Endothelial cell of umbilical vein (primary cell): ENCODE data around the gene TLCD5. TPM values are rescaled to one million over a fixed set of nuclear protein-coding genes. Genes with fewer than 3 reads are reported as not detected.
A peak's percentile ranks its signal among the peaks of the same experiment; 100 is the strongest.

ENCODE experiments used
- BruUV-seq: library from RNA; stranded (reverse); fragments of 400-500 nt; replicated peaks from 2 replicates; lab custom pipeline; 2021; lab: Mats Ljungman, UMichigan
- CTCF ChIA-PET: fragments of 300-600, 350-600 bp; sonication (Branson Sonifier 250); formaldehyde crosslinking; loops from one replicate; lab custom pipeline; 2021; ENCODE audit warnings: antibody characterized with exemption, inconsistent platforms; lab: Charles Lee
- POLR2A ChIA-PET: fragments of 300-600, 350-600 bp; sonication (Branson Sonifier 250); formaldehyde crosslinking; loops from one replicate; lab custom pipeline; 2021; ENCODE audit warnings: antibody characterized with exemption, inconsistent platforms; lab: Charles Lee
- DNase-seq: peaks from one replicate; pipeline ENCODE4 v3.0.0-alpha.2; 2011; ENCODE audit warnings: low read depth, low spot score
- FAIRE-seq: peaks from 2 replicates; lab custom pipeline; 2011; peaks lifted over from hg19 to GRCh38; lab: Jason Lieb, UNC
- H2AFZ ChIP-seq: 2 replicates; pipeline ENCODE4 v1.6.0; 2012; ENCODE audit warnings: low read depth, low read length, control low read depth, inconsistent platforms
- H3K27ac ChIP-seq: 2 replicates; pipeline ENCODE4 v1.5.1; 2011; ENCODE audit warnings: low read depth, mild to moderate bottlenecking, control low read depth, low read length, moderate library complexity; ENCODE audit not compliant: insufficient read depth
- H3K27me3 ChIP-seq, 2 experiments: 2 replicates each; pipeline versions ENCODE4 v1.6.0 to v1.6.1; 2011; ENCODE audit warnings: low read length in 2 of 2, mixed read lengths in 1 of 2; ENCODE audit not compliant: control insufficient read depth in 2 of 2, insufficient read depth in 2 of 2
- H3K36me3 ChIP-seq, 2 experiments: 2 replicates in 1 of 2; 3 replicates in 1 of 2; pipeline ENCODE4 v1.5.1; 2011; ENCODE audit warnings: low read length in 2 of 2, mild to moderate bottlenecking in 1 of 2, moderate library complexity in 1 of 2; ENCODE audit not compliant: control insufficient read depth in 2 of 2, insufficient read depth in 2 of 2; ENCODE audit errors: extremely low read depth in 1 of 2
- H3K4me1 ChIP-seq: 3 replicates; pipeline ENCODE4 v1.5.1; 2011; ENCODE audit warnings: mild to moderate bottlenecking, low read length; ENCODE audit not compliant: control insufficient read depth, insufficient read depth; ENCODE audit errors: extremely low read depth
- H3K4me2 ChIP-seq: 2 replicates; pipeline ENCODE4 v1.6.1; 2011; ENCODE audit warnings: low read length, control low read depth, mixed read lengths; ENCODE audit not compliant: insufficient read depth
- H3K4me3 ChIP-seq, 3 experiments: fragments of 200-600 bp in 1 of 3; sonication (generic), shearing (Covaris generic) in 1 of 3; replicated peaks in 1 of 3; 2 replicates each; pipeline ENCODE4 v1.5.1; 2011 to 2016; ENCODE audit warnings: control low read depth in 3 of 3, low read length in 3 of 3, mild to moderate bottlenecking in 2 of 3, inconsistent platforms in 1 of 3, low read depth in 1 of 3, moderate library complexity in 1 of 3; ENCODE audit not compliant: insufficient read depth in 1 of 3
- H3K79me2 ChIP-seq: 2 replicates; pipeline ENCODE4 v1.6.0; 2012; ENCODE audit warnings: low read length, inconsistent platforms; ENCODE audit not compliant: control insufficient read depth, insufficient read depth
- H3K9ac ChIP-seq: replicated peaks from 2 replicates; pipeline ENCODE3; 2011; ENCODE audit warnings: low read length, control low read depth; ENCODE audit not compliant: insufficient read depth; ENCODE audit errors: extremely low read depth
- H3K9me1 ChIP-seq: replicated peaks from 3 replicates; pipeline ENCODE4 v1.6.0; 2011; ENCODE audit warnings: mild to moderate bottlenecking, low read length; ENCODE audit not compliant: control insufficient read depth, insufficient read depth; ENCODE audit errors: extremely low read depth
- H3K9me3 ChIP-seq: replicated peaks from 2 replicates; pipeline ENCODE4 v1.5.1; 2012; ENCODE audit warnings: low read length, inconsistent platforms; ENCODE audit not compliant: control insufficient read depth, insufficient read depth
- H4K20me1 ChIP-seq: replicated peaks from 2 replicates; pipeline ENCODE3; 2011; ENCODE audit warnings: mild to moderate bottlenecking, low read length; ENCODE audit not compliant: control insufficient read depth, insufficient read depth; ENCODE audit errors: extremely low read depth
- EZH2 ChIP-seq: IDR thresholded peaks from 2 replicates; pipeline ENCODE4 v1.6.1; 2012; ENCODE audit warnings: borderline replicate concordance, low read depth, mild to moderate bottlenecking, moderate library complexity, low read length, inconsistent platforms; ENCODE audit not compliant: severe bottlenecking
- FOS ChIP-seq: IDR thresholded peaks from 2 replicates; pipeline ENCODE4 v1.6.1; 2011; ENCODE audit warnings: mild to moderate bottlenecking, low read length, moderate library complexity, borderline replicate concordance; ENCODE audit not compliant: insufficient read depth
- GATA2 ChIP-seq: IDR thresholded peaks from 2 replicates; pipeline ENCODE4 v1.7.0; 2011; ENCODE audit warnings: low read depth, mild to moderate bottlenecking, moderate library complexity, mixed read lengths, low read length; ENCODE audit not compliant: insufficient read length, insufficient read depth
- JUN ChIP-seq: IDR thresholded peaks from 2 replicates; pipeline ENCODE4 v1.6.1; 2011; ENCODE audit warnings: borderline replicate concordance, low read depth; ENCODE audit not compliant: insufficient read length, insufficient read depth
- MYC ChIP-seq: IDR thresholded peaks from one replicate; pipeline ENCODE4 v1.6.1; 2011; ENCODE audit warnings: mild to moderate bottlenecking, low read depth, low read length
- POLR2A ChIP-seq: IDR thresholded peaks from 2 replicates; pipeline ENCODE4 v1.6.1; 2012; ENCODE audit warnings: low read depth, mild to moderate bottlenecking, control low read depth, low read length
- POLR2AphosphoS5 ChIP-seq: IDR thresholded peaks from 2 replicates; pipeline ENCODE4 v1.6.1; 2012; ENCODE audit warnings: low read depth, mild to moderate bottlenecking, control low read depth, low read length, moderate library complexity; ENCODE audit not compliant: insufficient read depth
- dilution Hi-C: fragments of 300-500 bp; cut with MboI; formaldehyde crosslinking; loops from one replicate; pipeline ENCODE4 v1.15.0; 2019; ENCODE audit warnings: low sequenced_read_pairs; ENCODE audit not compliant: extremely low pct_ligation_motif_present
- intact Hi-C: fragments of 100-400 bp; cut with micrococcal nuclease; formaldehyde crosslinking; loops from one replicate; pipeline ENCODE4 v1.10.0; 2022
- polyA plus RNA-seq, 4 experiments: library from polyadenylated mRNA; depleted of rRNA in 3 of 4; stranded (reverse) in 3 of 4; unstranded in 1 of 4; fragments of >200 nt; gene quantifications; 2 replicates each; pipeline versions ENCODE4 v1.2.1 to v1.2.3, GENCODE V29; 2011 to 2012; ENCODE audit warnings: missing spikeins in 1 of 4
- total RNA-seq: library from RNA; stranded (reverse); gene quantifications from 2 replicates; pipeline ENCODE4 v1.2.3, GENCODE V29; 2021
- TF ChIP-seq, protein P1 (sequence below), 2 donors: IDR thresholded peaks; 1 replicate in 1 of 2; 2 replicates in 1 of 2; pipeline ENCODE4 v1.5.1; 2011; ENCODE audit warnings: low read length in 2 of 2, mild to moderate bottlenecking in 2 of 2, moderate library complexity in 2 of 2, control low read depth in 1 of 2, inconsistent platforms in 1 of 2, low read depth in 1 of 2; ENCODE audit not compliant: insufficient read depth in 1 of 2; ENCODE audit errors: extremely low read depth in 1 of 2
- TF ChIP-seq, protein P2 (sequence below): IDR thresholded peaks from 2 replicates; pipeline ENCODE4 v1.6.1; 2011; ENCODE audit not compliant: insufficient read depth, insufficient read length

Gene TLCD5
- total and polyA plus RNA-seq, 2 donors (not counting 3 experiments of a cell fraction or from before 2014, with no cell fraction given): 6.3 to 9.7 TPM

DNA sequence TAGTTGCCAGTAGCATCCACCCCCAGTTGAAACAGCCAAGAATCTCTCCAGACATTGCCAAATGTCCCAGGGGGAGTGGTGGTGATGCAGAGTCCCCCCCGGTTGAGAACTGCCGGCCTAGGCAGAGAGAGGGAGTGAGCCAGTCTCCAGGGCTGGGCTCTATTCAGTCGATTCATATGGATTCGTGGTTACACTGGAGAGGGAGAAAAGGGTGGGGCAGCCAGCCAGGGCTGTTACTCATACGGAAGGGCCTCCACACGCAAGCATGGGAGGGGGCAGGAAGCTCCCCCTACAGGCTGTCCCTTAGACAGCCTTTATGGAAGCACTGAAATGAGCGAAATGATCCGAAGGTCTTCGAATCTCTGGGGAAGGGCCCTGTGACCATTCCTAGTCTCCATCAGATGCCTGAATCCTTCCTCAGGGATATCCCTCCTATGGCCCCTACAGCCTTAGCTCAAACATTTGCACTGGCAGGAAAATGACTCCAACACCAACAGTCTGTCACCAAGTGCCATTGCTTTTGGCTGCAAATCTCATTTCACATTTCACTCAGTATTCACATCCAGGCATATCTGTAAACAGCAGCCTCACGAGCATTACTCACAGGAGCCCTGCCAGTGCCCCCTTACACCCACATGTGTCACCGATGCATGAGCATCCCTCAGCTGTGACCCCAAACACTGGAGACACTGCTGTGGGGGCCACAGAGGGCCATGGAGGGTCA, 18.4 kb upstream of the TLCD5 start:
- peak; percentile 61 for FAIRE-seq
- Histone ChIP-seq H3K4me3 (no peak overlapping the region), H3K4me2 (no peak overlapping the region), H3K9ac (no peak overlapping the region), H4K20me1 (no peaks in the 10 kb centered on the region), H3K27ac (no peak overlapping the region), H3K27me3 (peaks cover 5 to 6% of the 10 kb centered on the region in 2 experiments), H3K4me1 (peaks cover 6% of the 10 kb centered on the region), H3K79me2 (no peaks in the 10 kb centered on the region), H3K9me3 (no peaks in the 10 kb centered on the region), H3K36me3 (no peaks in the 10 kb centered on the region), H2AFZ (peak overlapping the region; percentile 90), H3K9me1 (no peaks in the 10 kb centered on the region)
- TF ChIP-seq EZH2 (no peak), JUN (no peak), FOS (no peak), MYC (no peak), POLR2AphosphoS5 (no peak), POLR2A (peak; percentile 18), GATA2 (no peak)
- TF ChIP-seq, protein P1, sequence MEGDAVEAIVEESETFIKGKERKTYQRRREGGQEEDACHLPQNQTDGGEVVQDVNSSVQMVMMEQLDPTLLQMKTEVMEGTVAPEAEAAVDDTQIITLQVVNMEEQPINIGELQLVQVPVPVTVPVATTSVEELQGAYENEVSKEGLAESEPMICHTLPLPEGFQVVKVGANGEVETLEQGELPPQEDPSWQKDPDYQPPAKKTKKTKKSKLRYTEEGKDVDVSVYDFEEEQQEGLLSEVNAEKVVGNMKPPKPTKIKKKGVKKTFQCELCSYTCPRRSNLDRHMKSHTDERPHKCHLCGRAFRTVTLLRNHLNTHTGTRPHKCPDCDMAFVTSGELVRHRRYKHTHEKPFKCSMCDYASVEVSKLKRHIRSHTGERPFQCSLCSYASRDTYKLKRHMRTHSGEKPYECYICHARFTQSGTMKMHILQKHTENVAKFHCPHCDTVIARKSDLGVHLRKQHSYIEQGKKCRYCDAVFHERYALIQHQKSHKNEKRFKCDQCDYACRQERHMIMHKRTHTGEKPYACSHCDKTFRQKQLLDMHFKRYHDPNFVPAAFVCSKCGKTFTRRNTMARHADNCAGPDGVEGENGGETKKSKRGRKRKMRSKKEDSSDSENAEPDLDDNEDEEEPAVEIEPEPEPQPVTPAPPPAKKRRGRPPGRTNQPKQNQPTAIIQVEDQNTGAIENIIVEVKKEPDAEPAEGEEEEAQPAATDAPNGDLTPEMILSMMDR (IDR thresholded peaks at IDR 0.05; ENCODE audit: extremely low read depth in 1 of 2, insufficient read depth in 1 of 2, low read depth in 1 of 2, low read length in 2 of 2): peak; percentile 47 to 48
- TF ChIP-seq, protein P2, sequence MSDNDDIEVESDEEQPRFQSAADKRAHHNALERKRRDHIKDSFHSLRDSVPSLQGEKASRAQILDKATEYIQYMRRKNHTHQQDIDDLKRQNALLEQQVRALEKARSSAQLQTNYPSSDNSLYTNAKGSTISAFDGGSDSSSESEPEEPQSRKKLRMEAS: no peak
- no TSS peak for BruUV-seq
- POLR2A ChIA-PET: no interaction called here
- intact Hi-C loops (no loop called here), dilution Hi-C loops (no loop called here)
- CTCF ChIA-PET: interaction anchor here (0.7 to 11.4 kb wide), 5 partner anchors 11 to 151 kb away, joined by 3 to 327 read pairs (median 3); partner anchors contain the start of gene POU2F3
- peak; percentile 49 for DNase-seq
